GM21717 (cell line): ENCODE data around the gene C12orf57.
"Not testable (repeated sequence)": the region's sequence is repeated elsewhere in the genome, so short reads cannot be mapped to it uniquely, and the experiment has no call there.

ENCODE experiments used
- ATAC-seq: cut with Tn5 transposase; IDR thresholded peaks from one replicate; pipeline ENCODE4 v1.9.1; 2021; ENCODE audit warnings: mild to moderate bottlenecking, moderate library complexity; ENCODE audit not compliant: unreplicated experiment

C12orf57 gene, protein sequence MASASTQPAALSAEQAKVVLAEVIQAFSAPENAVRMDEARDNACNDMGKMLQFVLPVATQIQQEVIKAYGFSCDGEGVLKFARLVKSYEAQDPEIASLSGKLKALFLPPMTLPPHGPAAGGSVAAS

DNA sequence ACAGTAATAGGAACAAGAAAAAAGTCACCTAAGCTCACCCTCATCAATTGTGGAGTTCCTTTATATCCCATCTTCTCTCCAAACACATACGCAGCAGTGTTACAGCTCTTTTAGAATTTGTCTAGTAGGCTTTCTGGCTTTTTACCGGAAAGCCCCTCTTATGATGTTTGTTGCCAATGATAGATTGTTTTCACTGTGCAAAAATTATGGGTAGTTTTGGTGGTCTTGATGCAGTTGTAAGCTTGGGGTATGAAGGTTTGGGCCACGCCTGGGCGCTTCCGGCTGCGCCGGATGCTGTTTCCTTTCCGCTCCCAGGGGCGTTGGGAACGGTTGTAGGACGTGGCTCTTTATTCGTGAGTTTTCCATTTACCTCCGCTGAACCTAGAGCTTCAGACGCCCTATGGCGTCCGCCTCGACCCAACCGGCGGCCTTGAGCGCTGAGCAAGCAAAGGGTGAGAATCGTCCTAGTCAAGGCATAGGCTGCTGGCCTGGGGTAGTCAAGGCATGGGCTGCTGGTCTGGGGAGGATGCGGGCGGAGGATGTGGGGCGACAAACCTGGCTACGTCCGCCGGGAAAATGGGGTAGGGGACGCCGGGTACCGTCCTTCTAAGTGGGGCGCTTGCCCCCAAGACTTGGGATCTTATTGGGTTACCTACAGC is at the start of gene C12orf57, which contains the start of gene RNU7-1:
Gene C12orf57, plus strand, starts transcription at position 301 of the 659 bp plus-strand sequence. Its CDS starts 100 bp downstream, at position 401.
Gene RNU7-1, plus strand, starts transcription at position 95 of the 659 bp plus-strand sequence.
- ATAC-seq, result peak; percentile 35

DNA sequence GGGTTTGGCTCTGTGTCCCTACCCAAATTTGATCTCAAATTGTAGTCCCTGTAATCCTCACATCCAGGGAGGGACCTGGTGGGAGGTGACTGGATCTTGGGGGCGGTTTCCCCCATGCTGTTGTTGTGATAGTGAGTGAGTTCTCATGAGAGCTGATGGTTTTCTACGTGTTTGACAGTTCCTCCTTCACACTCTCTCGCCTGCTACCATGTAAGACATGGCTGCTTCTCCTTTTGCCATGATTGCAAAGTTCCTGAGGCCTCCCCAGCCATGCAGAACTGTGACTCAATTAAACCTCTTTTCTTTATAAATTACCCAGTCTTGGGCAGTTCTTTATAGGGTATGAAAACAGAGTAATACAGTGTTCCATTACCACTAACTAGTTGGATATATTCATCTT is 49.5 kb upstream of the C12orf57 start:
- ATAC-seq, result no peak

DNA sequence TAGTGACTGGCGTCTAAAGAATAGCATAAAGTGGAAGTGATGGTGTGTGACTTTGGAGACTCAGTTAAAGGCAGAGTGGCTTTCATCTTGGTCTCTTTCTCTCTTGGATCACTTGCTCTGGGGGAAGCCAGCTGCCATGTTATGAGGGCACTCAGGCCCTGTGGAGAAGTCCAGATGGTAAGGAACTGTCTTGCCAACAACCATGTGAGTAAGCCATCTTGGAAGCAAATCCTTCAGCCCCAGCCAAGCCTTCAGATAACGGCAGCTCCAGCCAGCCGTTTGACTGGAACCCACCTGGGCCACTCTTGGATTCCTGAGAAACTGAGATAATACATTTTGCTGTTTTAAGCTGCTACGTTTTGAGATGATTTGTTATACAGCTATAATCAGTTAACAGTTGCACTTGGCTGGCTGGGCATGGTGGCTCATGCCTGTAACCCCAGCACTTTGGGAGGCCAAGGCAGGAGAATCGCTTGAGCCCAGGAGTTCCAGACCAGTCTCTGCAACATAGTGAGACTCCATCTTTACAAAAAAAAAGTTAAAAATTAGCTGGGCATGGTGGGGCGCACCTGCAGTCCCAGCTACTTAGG is 46.9 kb upstream of the C12orf57 start:
- ATAC-seq, result no peak

DNA sequence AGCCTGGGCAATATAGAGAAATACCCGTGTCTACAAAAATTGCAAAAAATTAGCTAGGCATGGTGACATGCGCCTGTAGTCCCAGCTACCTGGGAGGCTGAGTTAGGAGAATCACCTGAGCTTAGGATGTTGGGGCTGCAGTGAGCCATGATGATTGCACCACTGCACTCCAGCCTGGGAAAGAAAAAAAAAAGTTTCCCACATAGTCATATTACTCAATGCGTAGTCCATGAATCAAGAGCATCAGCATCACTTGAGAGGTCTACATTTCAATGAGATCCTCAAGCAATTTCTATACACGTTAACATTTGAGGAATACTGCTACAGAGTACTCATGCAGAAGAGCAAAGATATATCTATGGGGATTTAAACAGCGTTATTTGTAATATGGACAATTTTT is 44.4 kb upstream of the C12orf57 start:
- no peak for ATAC-seq

DNA sequence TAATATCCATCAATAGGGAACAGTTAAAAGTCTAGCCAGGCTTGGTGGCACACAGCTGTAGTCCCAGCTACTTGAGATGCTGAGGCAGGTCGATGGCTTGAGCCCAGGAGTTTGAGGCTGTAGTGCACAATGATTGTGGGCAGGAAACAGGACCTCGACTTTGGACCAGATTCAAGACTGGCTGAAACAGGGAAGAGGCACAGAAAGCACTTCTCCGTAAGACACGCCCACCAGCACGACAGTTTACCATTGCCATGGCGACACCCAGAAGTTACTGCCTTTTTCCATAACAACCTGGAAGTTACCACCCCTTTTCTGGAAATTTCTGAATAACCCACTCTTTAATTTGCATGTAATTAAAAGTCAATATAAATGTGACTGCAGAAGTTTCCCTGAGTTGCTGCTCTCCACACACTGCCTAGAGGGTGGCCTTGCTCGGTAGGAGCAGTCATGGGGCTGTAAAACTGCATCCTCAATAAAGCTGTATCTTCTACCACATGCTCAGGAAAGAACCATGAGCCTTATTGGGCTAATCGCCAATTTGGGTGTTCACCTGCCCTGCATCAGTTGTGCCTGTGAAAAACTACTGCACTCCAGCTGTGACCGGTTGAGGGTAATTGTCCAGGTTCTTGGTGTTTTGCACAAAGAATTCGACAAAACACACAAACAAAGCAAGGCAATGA is 43.8 kb upstream of the C12orf57 start:
- ATAC-seq, result no peak

DNA sequence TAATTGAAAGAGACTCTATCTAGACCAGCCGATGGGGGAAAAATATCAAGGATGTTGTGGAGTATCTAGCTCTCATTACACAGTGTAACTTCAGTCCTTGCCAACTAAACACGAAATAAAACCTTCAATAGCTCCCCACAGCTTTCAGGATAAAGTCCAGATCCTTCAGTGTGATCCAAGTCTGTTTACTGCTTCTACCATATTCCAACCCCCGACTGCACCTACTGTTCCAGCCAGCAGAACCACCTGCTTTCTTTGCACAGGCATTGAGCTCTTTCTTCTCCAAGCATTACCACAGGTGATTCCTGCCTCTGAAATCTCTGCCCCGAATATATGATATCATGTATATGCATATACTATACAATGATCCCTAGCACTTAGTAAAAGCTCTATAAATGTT is 41.4 kb upstream of the C12orf57 start:
- no peak for ATAC-seq

DNA sequence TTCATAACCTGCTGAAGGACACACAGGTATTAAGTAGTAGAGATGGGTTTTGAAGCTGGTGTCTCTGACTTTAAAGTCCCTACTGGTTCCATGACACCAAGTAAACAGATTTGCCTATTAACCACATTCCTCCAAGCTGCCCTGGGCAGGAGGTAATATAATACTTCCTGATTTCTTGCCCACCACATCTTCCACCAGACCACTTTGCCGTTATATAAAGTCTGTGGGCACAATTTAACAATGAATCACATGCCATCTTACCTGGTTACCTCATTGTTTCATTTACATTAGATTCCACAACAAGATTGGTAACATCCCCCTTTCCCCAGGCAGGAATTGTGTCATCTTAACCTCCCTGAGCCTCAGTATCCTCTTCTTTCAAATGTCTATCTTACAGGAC is 40.1 kb upstream of the C12orf57 start:
- no peak for ATAC-seq

DNA sequence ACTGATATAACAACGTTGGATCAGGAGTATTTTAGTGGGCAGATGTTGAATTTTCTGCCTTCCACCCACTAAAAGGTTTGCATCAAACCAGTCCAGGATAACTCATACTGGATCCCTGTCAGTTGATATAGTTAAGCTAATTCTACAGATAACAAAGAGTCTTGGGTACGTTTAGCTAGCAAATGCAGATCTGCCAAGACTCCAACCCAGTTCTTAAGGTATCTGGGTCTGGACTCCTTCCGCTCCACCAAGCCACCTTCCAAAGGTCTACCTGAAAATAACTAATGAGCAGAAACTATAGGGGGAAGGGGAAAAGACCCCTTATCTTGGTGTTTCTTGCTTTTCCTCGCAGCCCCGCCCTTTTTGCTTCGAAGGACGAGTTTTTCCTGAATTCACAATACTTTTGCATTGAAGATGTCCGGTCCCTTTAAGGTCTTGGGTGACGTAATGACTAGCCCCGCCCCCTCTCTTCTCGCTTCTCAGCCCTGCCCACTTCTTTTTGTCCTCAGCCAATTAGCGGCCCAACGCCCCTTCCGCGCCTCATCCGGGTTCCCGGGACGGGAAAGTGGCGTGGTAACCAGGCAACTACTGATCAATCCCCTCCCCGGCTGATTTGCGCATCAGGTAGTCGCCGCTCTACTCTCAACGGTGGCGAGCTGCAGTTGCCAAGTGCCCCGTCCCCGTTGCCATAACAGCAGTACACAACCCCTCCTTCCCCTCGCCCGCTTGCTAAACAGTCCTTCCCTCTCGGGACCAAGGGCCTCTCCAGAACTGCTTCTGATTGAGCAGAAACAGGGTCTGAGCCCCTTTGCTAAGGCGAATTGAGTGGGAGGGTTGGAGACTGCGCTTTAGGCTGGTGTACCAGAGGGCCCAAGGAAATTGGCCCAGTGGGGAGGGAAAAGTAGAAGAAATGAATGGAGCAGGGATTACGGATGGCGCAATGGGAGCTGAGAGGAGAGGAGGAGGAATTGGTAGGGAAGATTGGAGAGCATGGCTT is 39.2 kb upstream of the C12orf57 start, which contains the start of gene LRRC23:
Gene LRRC23, plus strand, starts transcription at position 543 of the 997 bp plus-strand sequence. CDS start 812 bp downstream, outside the sequence.
- peak; percentile 79 for ATAC-seq

DNA sequence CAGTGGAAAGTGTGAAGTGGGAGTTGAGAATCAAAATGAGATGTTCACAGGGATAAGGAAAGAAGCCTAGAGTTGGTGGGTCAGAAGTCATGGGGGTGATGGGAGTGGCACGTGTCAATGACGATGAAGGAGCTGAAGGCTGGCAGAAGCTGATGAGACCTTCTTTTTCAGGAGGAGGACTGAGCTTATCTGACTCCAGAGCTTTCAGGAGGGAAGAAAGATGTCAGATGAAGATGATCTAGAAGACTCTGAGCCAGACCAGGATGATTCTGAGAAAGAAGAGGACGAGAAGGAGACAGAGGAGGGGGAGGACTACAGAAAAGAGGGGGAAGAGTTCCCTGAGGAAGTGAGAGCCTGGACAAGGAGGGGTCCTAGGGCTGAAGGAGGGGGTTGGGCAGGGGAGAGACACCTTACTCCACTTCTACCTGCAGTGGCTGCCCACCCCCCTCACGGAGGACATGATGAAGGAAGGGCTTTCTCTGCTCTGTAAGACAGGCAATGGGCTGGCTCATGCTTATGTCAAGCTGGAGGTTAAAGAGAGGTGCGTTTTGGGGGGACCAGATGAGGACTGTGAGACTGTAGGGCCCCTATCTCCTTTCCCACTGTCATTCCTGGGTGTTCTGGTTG is 38.3 kb upstream of the C12orf57 start:
- no peak for ATAC-seq

DNA sequence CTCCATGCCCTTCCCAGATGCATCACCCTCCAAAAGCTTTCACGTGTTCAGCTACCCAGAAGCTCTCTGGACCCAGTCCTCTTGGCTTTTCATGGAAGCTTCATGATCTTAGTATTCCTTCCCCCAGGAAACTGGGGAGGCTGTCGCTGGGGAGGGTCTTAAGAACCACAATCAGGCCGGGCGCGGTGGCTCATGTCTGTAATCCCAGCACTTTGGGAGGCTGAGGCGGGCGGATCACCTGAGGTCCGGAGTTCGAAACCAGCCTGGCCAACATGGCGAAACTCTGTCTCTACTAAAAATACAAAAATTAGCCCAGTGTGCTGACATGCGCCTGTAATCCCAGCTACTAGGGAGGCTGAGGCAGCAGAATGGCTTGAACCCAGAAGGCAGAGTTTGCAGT is 35.7 kb upstream of the C12orf57 start:
- ATAC-seq, result not testable (repeated sequence)

DNA sequence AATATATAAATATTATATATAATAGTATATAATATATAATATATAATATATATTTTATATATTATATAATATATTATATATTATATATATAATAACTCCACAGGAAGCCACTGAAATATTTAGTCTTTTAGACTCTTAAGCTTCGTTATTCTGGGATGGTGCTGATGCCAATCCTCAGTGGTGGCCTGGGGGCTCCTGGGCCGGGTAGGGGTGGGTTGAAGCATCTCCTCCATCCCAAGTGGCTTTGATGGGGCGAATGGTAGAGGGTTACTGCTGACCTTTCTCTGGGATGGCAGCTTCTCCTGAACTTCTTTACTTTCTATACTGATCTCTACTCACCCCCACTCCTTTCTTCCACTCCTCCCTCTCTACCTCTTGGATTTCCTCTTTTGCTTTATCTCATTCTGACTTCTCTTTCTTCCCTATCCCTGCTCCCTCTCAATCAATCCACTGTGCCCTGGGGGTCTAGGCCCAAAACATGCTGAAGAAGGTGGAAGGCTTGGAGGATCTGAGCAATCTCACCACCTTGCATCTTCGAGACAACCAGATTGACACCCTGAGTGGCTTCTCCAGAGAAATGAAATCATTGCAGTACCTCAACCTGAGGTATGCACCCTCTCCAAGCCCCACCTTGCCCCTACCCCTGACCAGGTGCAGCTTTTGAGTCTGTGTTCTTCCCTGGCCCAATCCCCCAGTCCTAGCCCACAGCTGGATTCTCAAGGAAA is 34.2 kb upstream of the C12orf57 start:
- ATAC-seq, result no peak

DNA sequence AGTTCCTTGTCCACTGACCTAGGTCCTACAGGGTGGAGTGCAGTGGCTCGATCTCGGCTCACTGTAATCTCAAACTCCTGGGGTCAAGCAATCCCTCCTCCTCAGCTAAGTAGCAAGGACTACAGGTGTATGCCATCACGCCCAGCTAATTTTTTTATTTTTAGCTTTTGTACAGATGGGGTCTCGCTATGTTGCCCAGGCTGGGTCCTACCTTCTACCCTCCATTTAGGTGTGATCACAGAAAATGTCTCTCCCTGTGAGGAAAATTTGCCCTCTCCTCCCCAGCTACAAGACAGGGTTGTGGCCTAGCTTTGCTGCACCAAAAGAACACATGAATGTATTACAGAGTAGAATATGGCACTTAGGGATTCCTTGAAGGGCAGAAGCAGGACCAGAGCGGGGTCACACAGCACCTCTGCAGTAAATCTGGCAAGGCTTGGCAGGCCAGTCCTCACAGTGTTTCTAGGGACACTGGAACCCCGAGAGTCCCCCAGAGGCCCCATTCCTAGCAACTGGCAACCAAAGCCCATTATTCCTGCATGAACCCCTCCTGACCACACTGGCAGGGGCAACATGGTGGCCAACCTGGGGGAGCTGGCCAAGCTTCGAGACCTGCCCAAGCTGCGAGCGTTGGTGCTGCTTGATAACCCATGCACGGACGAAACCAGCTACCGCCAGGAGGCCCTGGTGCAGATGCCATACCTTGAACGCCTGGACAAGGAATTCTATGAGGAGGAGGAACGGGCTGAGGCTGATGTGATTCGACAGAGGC is 31.5 kb upstream of the C12orf57 start:
- no peak for ATAC-seq

DNA sequence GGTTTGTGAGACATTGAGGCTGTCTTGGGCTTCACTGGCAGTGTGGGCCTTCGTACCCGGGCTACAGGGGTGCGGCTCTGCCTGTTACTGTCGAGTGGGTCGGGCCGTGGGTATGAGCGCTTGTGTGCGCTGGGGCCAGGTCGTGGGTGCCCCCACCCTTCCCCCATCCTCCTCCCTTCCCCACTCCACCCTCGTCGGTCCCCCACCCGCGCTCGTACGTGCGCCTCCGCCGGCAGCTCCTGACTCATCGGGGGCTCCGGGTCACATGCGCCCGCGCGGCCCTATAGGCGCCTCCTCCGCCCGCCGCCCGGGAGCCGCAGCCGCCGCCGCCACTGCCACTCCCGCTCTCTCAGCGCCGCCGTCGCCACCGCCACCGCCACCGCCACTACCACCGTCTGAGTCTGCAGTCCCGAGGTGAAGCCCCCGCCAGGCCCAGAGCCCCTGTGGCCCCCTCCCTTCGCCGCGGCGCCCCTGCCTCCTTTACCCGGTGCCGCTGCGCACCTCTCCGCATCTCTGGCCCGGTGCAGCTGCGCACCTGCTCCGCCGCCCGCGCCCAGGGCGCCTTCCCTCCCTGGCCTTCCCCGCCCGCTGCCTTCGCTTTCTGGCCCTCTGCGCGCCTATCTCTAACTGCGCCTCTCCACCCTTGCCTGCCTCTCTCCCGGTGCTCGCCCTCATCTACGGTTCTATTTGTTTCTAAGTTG is 29.4 kb upstream of the C12orf57 start, which contains the start of gene ENO2:
Gene ENO2, plus strand, starts transcription at position 335 of the 701 bp plus-strand sequence. CDS start 1,253 bp downstream, outside the sequence.
- peak; percentile 73 for ATAC-seq

DNA sequence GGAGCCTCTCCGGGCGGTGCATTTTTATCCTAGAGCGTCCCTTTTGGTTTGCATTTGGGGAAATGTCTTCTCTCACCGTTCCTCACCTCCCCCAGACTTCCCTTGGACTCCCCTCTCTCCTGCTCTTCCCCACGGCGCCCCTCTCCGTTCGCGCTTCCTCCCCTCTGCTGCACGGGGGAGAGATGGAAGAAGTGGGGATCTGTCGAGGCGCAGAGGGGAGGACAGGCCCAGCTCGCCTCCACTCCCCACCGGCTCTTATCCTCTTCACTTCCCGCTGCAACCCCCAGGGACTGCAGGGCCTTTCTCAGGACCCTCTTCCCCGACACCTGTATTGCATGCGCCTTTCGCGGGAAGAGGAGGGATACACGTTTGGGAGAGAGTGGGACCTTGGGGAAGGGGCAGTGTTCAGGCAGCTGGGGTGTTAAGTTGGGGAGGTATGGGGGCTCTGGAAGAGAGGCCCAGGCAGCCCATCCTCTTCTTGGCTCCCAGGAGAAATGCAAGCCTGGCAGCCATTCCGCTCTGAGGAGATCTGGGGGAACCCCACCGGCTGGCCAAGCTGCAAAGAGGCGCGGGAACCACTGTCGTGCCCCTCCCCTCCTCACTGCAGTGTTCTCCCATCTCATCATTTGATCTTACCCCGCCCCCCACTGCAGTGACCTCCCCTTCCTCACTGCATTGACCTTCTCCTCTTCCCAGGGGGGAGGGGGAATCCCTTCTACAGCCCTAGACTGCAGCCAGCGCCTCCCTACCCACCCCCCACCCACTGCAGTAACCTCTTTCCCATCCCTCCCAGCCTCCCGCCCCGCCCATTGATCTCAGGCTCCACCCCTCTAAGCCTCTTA is 28.7 kb upstream of the C12orf57 start:
- no peak for ATAC-seq

DNA sequence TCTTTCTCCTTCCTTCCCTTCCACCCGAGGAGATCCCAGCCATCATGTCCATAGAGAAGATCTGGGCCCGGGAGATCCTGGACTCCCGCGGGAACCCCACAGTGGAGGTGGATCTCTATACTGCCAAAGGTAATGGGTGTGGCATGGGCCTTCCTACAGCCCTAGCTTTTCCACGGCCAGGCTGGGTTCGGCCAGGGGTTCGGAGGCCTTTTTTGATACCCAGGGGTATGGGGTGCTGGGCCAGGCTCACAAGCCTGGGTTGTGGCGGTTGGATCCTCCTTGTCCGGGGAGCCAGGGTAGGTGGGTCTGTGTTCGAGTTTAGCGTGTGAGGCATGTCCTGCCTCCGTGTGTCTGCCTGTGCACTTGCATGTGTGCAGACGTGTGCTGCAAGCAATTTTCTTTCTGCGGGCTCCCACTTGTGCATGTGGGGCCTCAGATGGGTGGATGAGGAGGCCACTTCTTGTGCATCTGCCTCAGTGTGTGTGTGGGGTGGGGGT is 28.0 kb upstream of the C12orf57 start:
- ATAC-seq, result no peak

DNA sequence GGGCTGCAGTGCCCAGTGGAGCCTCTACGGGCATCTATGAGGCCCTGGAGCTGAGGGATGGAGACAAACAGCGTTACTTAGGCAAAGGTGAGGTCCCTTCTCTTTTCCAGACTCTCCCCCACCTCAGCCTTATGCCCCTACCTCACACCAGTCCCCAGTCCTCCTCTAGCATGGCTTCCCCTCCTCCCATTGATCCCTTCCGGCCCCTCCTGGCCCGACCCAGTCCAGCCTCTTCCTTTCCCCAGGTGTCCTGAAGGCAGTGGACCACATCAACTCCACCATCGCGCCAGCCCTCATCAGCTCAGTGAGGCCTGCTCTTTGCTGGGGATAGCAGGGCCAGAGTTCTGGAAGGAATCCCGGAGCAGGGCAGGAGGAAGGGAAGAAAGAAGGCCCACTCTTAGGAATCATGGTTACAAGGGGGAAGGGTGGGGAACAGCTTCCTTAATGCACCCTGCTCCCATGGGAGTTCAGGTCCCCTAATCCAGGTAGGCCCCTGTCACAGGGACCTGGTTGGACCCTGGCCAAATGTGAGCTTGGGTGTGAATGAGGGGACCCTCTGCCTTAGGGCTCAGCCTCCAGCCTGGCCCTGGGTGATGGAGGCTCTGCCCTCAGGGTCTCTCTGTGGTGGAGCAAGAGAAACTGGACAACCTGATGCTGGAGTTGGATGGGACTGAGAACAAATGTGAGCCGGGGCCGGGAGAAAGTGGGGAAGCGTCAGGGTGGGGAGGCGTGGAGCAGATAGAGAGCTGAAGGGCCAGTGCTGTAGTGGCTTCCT is 27.2 kb upstream of the C12orf57 start:
- no peak for ATAC-seq
